GM12878 (cell line): ENCODE measurements around the gene RASAL2.

ENCODE experiments used
- POLR2AphosphoS2 ChIP-seq: IDR thresholded peaks from 2 replicates; pipeline ENCODE4 v1.6.1; 2011; ENCODE audit warnings: low read depth, mild to moderate bottlenecking, low read length, improper control_type of control experiment, moderate library complexity
- PRDM15 ChIP-seq: fragments of 450-650 bp; formaldehyde crosslinking; IDR thresholded peaks from 2 replicates; pipeline ENCODE4 v1.4.0; 2020; ENCODE audit warnings: mild to moderate bottlenecking, moderate library complexity
- SIN3A ChIP-seq: IDR thresholded peaks from 2 replicates; pipeline ENCODE4 v1.6.1; 2012; ENCODE audit warnings: low read depth, low read length, improper control_type of control experiment
- YY1 ChIP-seq: IDR thresholded peaks from 2 replicates; pipeline ENCODE4 v1.6.1; 2011; ENCODE audit warnings: low read depth, mild to moderate bottlenecking, low read length

- TF ChIP-seq YY1 (no peak), SIN3A (no peak), POLR2AphosphoS2 (no peak), PRDM15 (no peak)
These were observed 264.6 kb downstream of the RASAL2 start for GRCh38 chr1:178358456-178358855.
